Measurements from ENCODE around the gene CD209. TPM values are rescaled to one million over a fixed set of nuclear protein-coding genes. Genes with fewer than 3 reads are reported as not detected.

CD209 gene
- total RNA-seq, 1 experiment from 2014 or later: not detected

GRCh38 chr19:7738023-7738422, 9.3 kb downstream of the CD209 start:
- no peak overlapping the region for H3K4me3 ChIP-seq (ENCODE audit: insufficient read depth, low read depth, low read length)
- peaks cover 2% of the 10 kb centered on the region; the same call in 1 of the 2 replicates for H3K27me3 ChIP-seq (ENCODE audit: control insufficient read depth, insufficient read depth, low read length)
- no peaks in the 10 kb centered on the region for H3K36me3 ChIP-seq (replicated peaks; ENCODE audit: control insufficient read depth, insufficient read depth, low read length)
- DNase-seq: no peak

GRCh38 chr19:7737215-7737614, 10.1 kb downstream of the CD209 start:
- Histone ChIP-seq H3K4me3 (ENCODE audit: insufficient read depth, low read depth, low read length) (no peak overlapping the region), H3K36me3 (replicated peaks; ENCODE audit: control insufficient read depth, insufficient read depth, low read length) (no peaks in the 10 kb centered on the region), H3K27me3 (ENCODE audit: control insufficient read depth, insufficient read depth, low read length) (peaks cover 3% of the 10 kb centered on the region; the same call in 1 of the 2 replicates)
- no peak for DNase-seq

DNA sequence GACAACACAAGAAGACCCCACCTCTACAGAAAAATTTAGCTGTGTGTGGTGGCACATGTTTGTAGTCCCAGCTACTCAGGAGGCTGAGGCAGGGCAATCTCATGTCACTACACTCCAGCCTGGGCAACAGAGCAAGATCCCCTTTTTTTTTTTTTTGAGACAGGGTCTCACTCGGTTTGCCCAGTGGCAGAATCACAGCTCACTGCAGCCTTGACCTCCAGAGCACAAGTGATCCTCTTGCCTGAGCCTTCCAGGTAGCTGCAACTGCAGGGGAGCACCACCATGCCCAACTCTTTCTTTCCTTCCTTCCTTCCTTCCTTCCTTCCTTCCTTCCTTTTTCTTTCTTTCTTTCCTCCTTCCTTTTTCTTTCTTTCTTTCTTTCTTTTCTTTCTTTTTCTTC, 11.2 kb downstream of the CD209 start:
- peaks cover 12% of the 10 kb centered on the region for H3K27me3 ChIP-seq (ENCODE audit: control insufficient read depth, insufficient read depth, low read length)
- H3K4me3 ChIP-seq (ENCODE audit: insufficient read depth, low read depth, low read length): no peak overlapping the region
- DNase-seq: no peak
- H3K36me3 ChIP-seq (replicated peaks; ENCODE audit: control insufficient read depth, insufficient read depth, low read length): no peaks in the 10 kb centered on the region

- H3K27me3 ChIP-seq (ENCODE audit: control insufficient read depth, insufficient read depth, low read length): peaks cover 29% of the 10 kb centered on the region
- no peak overlapping the region for H3K4me3 ChIP-seq (ENCODE audit: insufficient read depth, low read depth, low read length)
- no peaks in the 10 kb centered on the region for H3K36me3 ChIP-seq (replicated peaks; ENCODE audit: control insufficient read depth, insufficient read depth, low read length)
- DNase-seq: no peak
Measured at GRCh38 chr19:7734220-7735203, 12.8 kb downstream of the CD209 start.

GRCh38 chr19:7733376-7733775, 14.0 kb downstream of the CD209 start:
- Histone ChIP-seq H3K4me3 (ENCODE audit: insufficient read depth, low read depth, low read length) (no peak overlapping the region), H3K27me3 (ENCODE audit: control insufficient read depth, insufficient read depth, low read length) (peaks cover 36% of the 10 kb centered on the region), H3K36me3 (replicated peaks; ENCODE audit: control insufficient read depth, insufficient read depth, low read length) (no peaks in the 10 kb centered on the region)
- DNase-seq: no peak

- Histone ChIP-seq H3K27me3 (ENCODE audit: control insufficient read depth, insufficient read depth, low read length) (peaks cover 39% of the 10 kb centered on the region), H3K36me3 (replicated peaks; ENCODE audit: control insufficient read depth, insufficient read depth, low read length) (no peaks in the 10 kb centered on the region), H3K4me3 (ENCODE audit: insufficient read depth, low read depth, low read length) (no peak within 1 kb of the TSS)
- no peak for DNase-seq
Measured at GRCh38 chr19:7732045-7732444, 15.3 kb downstream of the CD209 start, which contains the start of gene CLEC4G. TSS of gene CLEC4G (minus strand) at chr19:7732110. CDS start at chr19:7732102, 8 bp downstream.

GRCh38 chr19:7731615-7732014, 15.7 kb downstream of the CD209 start:
- Histone ChIP-seq H3K36me3 (replicated peaks; ENCODE audit: control insufficient read depth, insufficient read depth, low read length) (no peaks in the 10 kb centered on the region), H3K4me3 (ENCODE audit: insufficient read depth, low read depth, low read length) (no peak overlapping the region), H3K27me3 (ENCODE audit: control insufficient read depth, insufficient read depth, low read length) (peaks cover 39% of the 10 kb centered on the region)
- DNase-seq: no peak

DNA sequence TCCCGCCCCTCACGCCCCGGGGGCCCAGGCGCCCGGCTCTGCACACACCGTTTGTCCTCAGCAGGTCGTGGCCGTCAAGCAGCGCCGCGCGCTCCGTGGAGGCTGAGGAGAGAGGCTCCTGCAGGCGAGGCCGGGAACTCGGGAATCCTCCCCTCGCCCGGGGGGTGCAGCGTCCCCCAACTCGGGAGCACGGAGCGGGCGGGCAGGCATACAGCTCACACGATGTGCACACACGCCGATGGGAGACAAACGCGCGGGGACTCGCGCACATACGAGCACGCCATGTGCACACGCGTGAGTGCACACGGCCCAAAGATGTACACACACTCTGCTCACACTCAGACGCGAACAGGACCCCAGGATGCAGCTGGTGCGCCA, 16.1 kb downstream of the CD209 start:
- Histone ChIP-seq H3K4me3 (ENCODE audit: insufficient read depth, low read depth, low read length) (no peak overlapping the region), H3K27me3 (ENCODE audit: control insufficient read depth, insufficient read depth, low read length) (peaks cover 39% of the 10 kb centered on the region)

DNA sequence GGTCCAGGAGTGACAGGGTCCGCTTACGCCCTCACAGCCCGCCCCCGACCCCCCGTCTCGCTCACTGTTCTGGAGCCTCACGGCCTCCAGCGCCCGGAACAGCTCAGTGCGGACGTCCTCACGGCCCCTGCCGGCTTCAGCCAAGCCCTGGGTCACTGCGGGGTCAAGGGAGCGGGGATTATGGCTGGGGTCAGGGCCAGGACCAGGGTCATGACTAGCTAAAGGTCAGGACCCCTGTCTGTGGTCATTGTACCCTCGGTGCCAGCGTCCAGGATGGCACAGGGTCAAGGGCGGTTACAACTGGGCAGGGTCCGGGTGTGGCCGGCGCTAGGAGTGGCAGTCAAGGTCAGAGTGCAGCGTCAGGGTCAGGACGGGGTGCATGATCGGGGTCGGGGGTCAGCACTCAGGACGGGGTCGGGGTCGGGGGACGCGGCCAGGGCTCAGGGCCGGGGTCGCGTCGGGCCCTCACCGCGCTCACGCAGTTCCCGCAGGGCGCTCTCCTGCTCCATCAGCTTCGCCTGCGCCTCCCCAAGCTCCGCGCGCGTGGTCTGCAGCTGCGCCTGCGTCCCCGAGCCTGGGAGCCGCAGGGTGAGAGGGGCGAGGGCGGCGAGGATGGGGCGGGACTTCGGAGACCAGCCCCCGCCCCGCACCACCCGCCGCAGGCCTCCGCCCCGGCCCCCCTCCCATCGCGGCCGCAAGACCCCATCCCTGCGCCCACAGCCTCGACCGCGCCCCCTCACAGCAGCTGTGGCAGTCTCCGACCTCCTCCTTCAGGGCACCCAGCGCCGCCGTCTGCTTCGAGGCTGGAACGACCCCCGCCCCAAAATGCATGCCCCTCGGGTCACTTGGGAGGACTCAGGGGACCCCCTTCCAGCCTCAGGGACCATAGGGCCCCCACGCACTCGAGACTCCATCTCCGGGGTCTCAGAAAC, 16.8 kb downstream of the CD209 start:
- peaks cover 39% of the 10 kb centered on the region for H3K27me3 ChIP-seq (ENCODE audit: control insufficient read depth, insufficient read depth, low read length)
- DNase-seq: peak; percentile 84
- peak overlapping the region; percentile 32; the same call in 1 of the 2 replicates for H3K4me3 ChIP-seq (ENCODE audit: insufficient read depth, low read depth, low read length)
- H3K36me3 ChIP-seq (replicated peaks; ENCODE audit: control insufficient read depth, insufficient read depth, low read length): no peaks in the 10 kb centered on the region

More for the DNA sequence above, 16.1 kb downstream of the CD209 start:
- DNase-seq: no peak
- no peaks in the 10 kb centered on the region for H3K36me3 ChIP-seq (replicated peaks; ENCODE audit: control insufficient read depth, insufficient read depth, low read length)

DNA sequence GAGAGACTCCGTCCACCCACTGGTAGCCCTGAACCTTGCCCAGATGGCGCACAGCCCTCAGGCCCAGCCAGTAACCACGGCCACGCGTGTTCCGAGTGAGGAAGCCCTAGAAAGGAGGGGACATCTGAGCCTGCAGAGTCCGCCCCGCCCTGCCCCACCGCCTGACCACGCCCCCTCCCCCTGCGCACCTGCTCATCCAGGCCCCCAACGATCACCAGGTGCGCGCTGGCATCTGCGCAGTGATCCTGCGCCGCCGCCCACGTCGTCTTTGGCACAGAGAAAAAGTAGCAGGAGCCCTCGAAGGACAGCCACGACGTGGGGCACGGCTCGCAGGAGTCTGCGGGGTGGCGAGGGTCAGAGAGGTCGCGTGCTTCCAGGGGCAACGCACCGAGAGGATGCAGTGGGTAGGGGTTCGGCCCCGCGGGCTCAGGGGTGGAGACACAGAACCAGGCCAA, 17.5 kb downstream of the CD209 start:
- H3K4me3 ChIP-seq (ENCODE audit: insufficient read depth, low read depth, low read length): peak overlapping the region; percentile 32; the same call in 1 of the 2 replicates
- DNase-seq: peak; percentile 95
- no peaks in the 10 kb centered on the region for H3K36me3 ChIP-seq (replicated peaks; ENCODE audit: control insufficient read depth, insufficient read depth, low read length)
- peaks cover 37% of the 10 kb centered on the region for H3K27me3 ChIP-seq (ENCODE audit: control insufficient read depth, insufficient read depth, low read length)

- H3K36me3 ChIP-seq (replicated peaks; ENCODE audit: control insufficient read depth, insufficient read depth, low read length): no peaks in the 10 kb centered on the region
- H3K27me3 ChIP-seq (ENCODE audit: control insufficient read depth, insufficient read depth, low read length): peaks cover 37% of the 10 kb centered on the region
- peak; percentile 77 for DNase-seq
- no peak overlapping the region for H3K4me3 ChIP-seq (ENCODE audit: insufficient read depth, low read depth, low read length)
Measured at GRCh38 chr19:7729211-7729610, 18.1 kb downstream of the CD209 start.

DNA sequence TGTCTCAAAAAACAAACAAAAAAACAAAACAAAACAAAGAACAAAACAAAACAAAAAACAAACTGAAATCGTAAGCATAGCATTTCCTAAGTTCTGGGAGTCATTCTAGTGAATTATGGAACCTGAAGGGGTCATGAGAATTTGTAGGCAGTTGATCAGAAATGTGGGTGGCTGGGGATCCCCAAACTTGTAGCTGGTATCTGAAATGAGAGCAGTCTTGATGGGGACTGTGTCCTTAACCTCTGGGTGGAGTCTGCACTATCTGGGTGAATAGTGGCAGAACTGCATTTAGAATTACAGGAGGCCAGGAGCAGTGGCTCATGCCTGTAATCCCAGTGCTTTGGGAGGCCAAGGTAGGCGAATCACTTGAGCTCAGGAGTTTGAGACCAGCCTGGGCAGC, 21.5 kb downstream of the CD209 start:
- Histone ChIP-seq H3K36me3 (replicated peaks; ENCODE audit: control insufficient read depth, insufficient read depth, low read length) (no peaks in the 10 kb centered on the region), H3K27me3 (ENCODE audit: control insufficient read depth, insufficient read depth, low read length) (peaks cover 23% of the 10 kb centered on the region), H3K4me3 (ENCODE audit: insufficient read depth, low read depth, low read length) (no peak overlapping the region)
- no peak for DNase-seq

GRCh38 chr19:7722231-7722651, 25.1 kb downstream of the CD209 start:
- Histone ChIP-seq H3K36me3 (replicated peaks; ENCODE audit: control insufficient read depth, insufficient read depth, low read length) (no peaks in the 10 kb centered on the region), H3K4me3 (ENCODE audit: insufficient read depth, low read depth, low read length) (no peak overlapping the region), H3K27me3 (ENCODE audit: control insufficient read depth, insufficient read depth, low read length) (no peaks in the 10 kb centered on the region)
- no peak for DNase-seq

DNA sequence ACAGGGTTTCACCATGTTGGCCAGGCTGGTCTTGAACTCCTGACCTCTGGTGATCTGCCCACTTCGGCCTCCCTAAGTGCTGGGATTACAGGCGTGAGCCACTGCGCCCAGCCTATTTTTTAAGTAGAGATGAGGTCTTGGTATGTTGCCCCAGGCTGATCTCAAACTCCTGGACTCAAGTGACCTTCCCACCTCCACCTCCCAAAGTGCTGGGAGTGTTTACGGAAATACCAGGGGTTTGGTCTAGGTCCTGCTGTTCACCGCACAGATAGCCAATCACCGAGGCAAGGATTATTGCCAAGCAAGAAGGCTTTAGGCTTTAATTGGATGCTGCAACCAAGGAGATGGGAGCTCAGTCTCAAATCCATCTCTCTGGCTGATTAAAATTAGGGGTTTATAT, 27.0 kb downstream of the CD209 start:
- no peaks in the 10 kb centered on the region for H3K27me3 ChIP-seq (ENCODE audit: control insufficient read depth, insufficient read depth, low read length)
- H3K36me3 ChIP-seq (replicated peaks; ENCODE audit: control insufficient read depth, insufficient read depth, low read length): no peaks in the 10 kb centered on the region
- DNase-seq: no peak
- no peak overlapping the region for H3K4me3 ChIP-seq (ENCODE audit: insufficient read depth, low read depth, low read length)
